ENCODE results near the gene FAM222A.
A peak's percentile ranks its signal among the peaks of the same experiment; 100 is the strongest.

The FAM222A gene

DNA sequence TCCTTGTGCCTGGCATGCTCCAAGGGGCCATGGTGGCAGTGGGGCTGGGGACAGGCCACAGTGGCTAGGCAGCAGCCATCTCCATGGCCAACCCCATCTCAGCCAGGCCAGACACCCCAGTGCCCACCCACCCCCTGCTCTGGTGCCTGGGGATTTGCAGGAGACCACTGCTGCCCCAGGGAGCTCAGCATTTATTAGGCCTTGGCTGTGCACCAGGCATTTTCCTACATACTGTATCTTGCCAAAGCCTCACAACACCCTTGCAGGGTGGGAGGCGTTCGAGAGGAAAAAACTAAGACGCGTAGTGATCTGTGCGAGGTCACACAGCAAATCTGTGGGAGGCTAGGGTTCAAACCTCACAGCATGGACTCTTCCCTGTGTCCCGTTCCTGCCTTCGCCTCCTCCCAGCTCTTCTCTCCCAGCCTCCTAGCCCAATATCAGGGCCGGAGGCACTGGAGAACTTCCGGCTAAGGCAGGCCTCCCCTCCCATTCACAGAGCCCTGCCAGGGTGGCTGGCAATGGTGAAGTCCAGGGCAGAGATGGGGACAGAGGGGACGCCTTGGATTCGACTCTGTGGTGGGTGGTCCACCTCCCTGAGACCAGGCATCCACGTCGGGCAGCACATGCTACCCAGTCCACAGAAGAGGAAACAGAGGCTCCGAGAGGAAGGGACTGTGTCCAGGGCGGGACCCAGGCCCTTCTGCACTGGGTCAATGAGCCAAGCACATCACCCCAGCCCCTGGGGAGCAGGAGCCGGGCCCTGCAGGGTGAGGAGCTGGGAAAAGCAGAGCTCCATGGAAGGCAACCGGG, 57.4 kb downstream of the FAM222A start:
- no peak for DNase-seq (ENCODE audit: low read depth)

DNA sequence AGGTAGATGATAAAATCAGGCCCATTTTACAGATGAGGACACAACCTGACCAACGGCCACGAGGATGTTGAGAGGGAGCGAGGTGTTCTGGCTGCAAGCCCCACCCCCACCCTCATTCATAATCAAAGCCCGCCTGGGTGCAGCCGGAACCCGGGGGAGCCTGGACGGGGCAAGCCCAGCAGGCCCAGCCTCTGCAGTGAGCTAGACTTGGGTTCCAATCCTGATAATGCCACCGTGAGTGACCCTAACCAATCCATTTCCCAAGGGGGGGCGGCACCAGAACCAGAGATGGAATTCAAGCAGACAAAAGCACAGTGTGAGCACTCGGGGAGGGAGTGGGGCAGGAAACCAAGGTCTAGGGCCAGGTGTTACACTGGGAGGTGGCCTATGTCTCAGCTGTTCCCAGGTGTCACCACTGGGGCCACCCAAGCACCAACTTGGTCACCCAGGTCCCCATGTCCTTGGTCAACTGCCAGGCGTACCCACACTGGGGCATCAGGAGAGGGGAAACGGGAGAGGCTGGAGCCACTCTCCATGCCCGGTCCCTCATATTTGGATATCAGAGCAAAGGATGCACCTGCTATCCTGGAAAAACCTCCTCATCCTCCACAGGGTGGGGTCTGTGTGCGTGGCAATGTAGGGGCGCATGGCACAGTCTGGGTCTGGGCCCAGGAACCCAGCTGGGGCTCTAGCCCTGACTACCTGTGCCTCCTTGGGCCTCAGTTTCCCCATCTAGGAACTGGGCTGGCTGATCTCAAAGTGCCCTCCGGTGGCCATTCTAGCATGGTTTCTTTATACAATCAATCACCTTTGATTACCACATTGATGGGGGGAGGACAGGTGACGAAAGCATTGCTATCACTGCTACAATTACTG, 58.4 kb downstream of the FAM222A start:
- in situ Hi-C loops (cut with HindIII; ENCODE audit: low sequenced_read_pairs), result no loop called here
- TF ChIP-seq, protein P1, sequence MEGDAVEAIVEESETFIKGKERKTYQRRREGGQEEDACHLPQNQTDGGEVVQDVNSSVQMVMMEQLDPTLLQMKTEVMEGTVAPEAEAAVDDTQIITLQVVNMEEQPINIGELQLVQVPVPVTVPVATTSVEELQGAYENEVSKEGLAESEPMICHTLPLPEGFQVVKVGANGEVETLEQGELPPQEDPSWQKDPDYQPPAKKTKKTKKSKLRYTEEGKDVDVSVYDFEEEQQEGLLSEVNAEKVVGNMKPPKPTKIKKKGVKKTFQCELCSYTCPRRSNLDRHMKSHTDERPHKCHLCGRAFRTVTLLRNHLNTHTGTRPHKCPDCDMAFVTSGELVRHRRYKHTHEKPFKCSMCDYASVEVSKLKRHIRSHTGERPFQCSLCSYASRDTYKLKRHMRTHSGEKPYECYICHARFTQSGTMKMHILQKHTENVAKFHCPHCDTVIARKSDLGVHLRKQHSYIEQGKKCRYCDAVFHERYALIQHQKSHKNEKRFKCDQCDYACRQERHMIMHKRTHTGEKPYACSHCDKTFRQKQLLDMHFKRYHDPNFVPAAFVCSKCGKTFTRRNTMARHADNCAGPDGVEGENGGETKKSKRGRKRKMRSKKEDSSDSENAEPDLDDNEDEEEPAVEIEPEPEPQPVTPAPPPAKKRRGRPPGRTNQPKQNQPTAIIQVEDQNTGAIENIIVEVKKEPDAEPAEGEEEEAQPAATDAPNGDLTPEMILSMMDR (IDR thresholded peaks at IDR 0.05; ENCODE audit: low read depth, low read length, missing control alignments), result no peak
- H3K4me3 ChIP-seq (ENCODE audit: low read depth, low read length), result no peak overlapping the region
- no peak for DNase-seq (ENCODE audit: low read depth)

More for the DNA sequence above, 57.4 kb downstream of the FAM222A start:
- no peak overlapping the region for H3K4me3 ChIP-seq (ENCODE audit: low read depth, low read length)
- in situ Hi-C loops (cut with HindIII; ENCODE audit: low sequenced_read_pairs), result no loop called here
- TF ChIP-seq, protein P1 (IDR thresholded peaks at IDR 0.05; ENCODE audit: low read depth, low read length, missing control alignments), result no peak

DNA sequence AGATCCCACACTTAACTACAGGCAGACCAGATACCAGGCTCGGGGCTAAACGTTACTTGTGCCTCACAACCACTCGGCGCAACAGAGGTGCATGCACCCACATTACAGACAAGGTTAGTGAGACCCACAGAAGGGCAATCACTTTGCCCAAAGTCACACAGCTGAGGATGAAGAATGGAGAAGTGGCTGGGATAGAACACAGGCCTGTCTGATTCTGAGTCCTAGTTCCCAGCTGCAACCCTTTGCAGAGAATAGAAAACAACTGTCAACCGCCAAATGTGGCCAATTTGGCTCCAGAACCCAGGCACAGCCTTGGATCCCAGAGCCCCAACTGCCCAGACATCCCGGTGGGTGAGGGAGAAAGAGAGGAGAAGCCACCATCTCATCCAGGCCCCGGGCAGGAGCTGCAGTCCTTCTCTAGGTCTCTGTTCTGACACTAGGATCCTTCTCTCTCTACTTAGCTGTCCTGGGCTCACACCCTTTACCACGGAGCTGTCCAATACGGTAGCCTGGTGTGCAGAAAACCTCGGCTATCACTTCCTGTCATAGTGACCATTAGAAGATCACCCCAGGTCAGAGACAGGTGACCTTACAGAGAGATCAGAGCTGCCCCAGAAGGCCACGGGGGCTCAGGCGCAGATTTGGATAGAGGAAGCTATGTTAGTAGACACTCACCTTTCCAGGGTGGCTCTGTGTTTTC, 59.1 kb downstream of the FAM222A start:
- in situ Hi-C loops (cut with HindIII; ENCODE audit: low sequenced_read_pairs), result no loop called here
- no peak overlapping the region for H3K4me3 ChIP-seq (ENCODE audit: low read depth, low read length)

DNA sequence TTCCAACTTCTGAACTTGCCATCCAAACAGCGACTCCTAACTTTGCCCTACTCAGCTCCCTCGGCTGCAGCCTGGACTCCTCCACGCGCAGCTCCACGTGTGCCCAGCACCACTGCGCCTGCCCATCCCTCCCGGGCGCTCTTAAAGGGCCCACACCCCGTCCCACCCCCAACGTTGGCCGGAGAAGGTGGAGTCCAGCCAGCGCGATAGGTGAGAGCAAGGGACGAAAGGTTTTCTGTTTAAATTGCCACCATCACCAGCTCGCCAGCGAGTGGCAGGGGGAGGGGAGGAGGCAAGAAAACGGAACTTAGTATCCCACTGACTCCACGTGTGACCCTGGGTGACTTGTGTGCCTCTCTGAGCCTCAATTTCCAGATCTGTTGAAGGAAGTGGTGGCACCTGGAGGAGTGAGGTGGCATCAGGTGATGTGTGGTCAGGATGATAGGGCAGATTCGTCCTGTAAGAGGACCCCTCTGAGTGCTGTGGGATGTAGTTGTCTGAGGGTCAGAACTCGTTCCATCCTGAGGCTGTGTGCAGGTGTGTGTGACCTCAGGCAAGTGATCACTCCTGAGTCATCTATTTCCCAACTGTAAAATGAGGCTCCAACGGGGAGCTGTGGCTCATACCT, 59.9 kb downstream of the FAM222A start:
- H3K4me3 ChIP-seq (ENCODE audit: low read depth, low read length), result no peak overlapping the region
- in situ Hi-C loops (cut with HindIII; ENCODE audit: low sequenced_read_pairs), result no loop called here
- TF ChIP-seq, protein P1 (IDR thresholded peaks at IDR 0.05; ENCODE audit: low read depth, low read length, missing control alignments), result no peak
- no peak for DNase-seq (ENCODE audit: low read depth)

More for the DNA sequence above, 59.1 kb downstream of the FAM222A start:
- no peak for DNase-seq (ENCODE audit: low read depth)
- TF ChIP-seq, protein P1 (IDR thresholded peaks at IDR 0.05; ENCODE audit: low read depth, low read length, missing control alignments), result no peak

DNA sequence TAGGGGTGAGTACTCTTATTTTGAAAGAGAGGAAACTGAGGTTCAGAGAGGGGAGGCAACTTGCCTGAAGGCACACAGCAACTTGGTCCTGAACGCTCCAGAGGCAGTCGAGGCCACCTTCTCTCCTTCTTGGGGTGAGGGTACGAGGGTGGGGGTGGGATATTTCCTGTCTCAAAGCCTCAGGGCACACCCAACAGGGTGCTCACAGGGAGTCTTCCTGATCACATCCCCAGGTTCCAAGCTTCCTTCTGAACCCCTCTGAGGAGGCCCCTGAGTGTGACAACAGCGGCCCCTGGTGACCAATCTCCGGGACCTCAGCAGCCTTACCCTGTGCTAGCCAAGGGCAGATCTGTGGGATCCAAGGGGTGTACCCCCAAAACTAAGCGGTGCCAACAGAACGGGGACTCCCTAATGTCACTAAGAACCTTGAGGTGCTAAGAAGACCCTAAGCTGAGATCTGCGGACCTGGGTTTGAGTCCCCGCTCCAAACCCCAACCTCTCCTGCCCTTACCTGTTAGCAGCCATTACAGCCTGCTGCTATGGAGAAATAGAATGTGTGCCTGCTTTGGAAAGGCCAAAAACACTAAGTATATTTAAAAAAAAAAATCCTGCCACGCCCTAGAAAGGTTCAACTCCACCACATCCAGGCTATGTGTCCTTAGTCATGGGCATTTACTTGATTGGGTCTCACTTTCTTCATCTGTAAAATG, 61.7 kb downstream of the FAM222A start:
- DNase-seq (ENCODE audit: low read depth), result peak; percentile 19
- TF ChIP-seq, protein P1 (IDR thresholded peaks at IDR 0.05; ENCODE audit: low read depth, low read length, missing control alignments), result peak; percentile 93
- in situ Hi-C loops (cut with HindIII; ENCODE audit: low sequenced_read_pairs), result loop anchor here (25.0 kb wide), 1 partner anchor 238 kb away; no protein-coding TSS in a partner anchor
- H3K4me3 ChIP-seq (ENCODE audit: low read depth, low read length), result no peak overlapping the region
